ENCODE results near the gene MANBA.

DNA sequence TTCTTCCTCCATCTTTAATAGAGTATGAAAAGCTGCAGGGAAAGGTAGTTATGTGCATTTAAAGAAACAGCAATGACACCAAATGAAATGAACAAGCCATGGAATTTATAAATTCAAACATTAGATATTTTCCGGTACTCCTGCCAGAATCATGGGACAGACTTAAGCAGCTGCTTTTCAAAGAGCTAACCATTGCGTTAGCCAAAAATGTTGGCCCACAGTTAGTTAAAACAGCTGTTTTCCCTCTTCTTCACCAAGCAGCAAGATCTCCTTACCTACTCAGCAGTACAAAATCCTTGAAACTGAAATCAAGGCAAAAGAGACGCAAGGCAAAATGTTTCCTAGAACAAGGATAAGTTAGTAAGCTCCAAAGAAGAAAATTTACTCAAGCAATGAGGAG, 64.0 kb downstream of the MANBA start:
- no peak for TF ChIP-seq EZH2phosphoT487 (IDR thresholded peaks at IDR 0.05; ENCODE audit: borderline replicate concordance, low read length)
- TF ChIP-seq, protein P1, sequence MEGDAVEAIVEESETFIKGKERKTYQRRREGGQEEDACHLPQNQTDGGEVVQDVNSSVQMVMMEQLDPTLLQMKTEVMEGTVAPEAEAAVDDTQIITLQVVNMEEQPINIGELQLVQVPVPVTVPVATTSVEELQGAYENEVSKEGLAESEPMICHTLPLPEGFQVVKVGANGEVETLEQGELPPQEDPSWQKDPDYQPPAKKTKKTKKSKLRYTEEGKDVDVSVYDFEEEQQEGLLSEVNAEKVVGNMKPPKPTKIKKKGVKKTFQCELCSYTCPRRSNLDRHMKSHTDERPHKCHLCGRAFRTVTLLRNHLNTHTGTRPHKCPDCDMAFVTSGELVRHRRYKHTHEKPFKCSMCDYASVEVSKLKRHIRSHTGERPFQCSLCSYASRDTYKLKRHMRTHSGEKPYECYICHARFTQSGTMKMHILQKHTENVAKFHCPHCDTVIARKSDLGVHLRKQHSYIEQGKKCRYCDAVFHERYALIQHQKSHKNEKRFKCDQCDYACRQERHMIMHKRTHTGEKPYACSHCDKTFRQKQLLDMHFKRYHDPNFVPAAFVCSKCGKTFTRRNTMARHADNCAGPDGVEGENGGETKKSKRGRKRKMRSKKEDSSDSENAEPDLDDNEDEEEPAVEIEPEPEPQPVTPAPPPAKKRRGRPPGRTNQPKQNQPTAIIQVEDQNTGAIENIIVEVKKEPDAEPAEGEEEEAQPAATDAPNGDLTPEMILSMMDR (IDR thresholded peaks at IDR 0.05; ENCODE audit: low read depth, low read length, poor library complexity, severe bottlenecking) = no peak

All from DOHH2 (cell line).